Esophagus muscularis mucosa (tissue), 4 donors: Measurements from ENCODE around the gene RNF144A.

Experiments
- CTCF ChIP-seq, 3 experiments: fragments of 200-600 bp in 2 of 3; fragments of 450-650 bp in 1 of 3; sonication (generic) in 2 of 3; IDR thresholded peaks; one replicate each; pipeline ENCODE4 v1.5.1; 2017 to 2019; ENCODE audit warnings: antibody characterized with exemption in 3 of 3, mild to moderate bottlenecking in 2 of 3, moderate library complexity in 1 of 3
- EP300 ChIP-seq: sonication (generic); formaldehyde crosslinking; IDR thresholded peaks from one replicate; pipeline ENCODE4 v1.6.1; 2017; ENCODE audit warnings: antibody characterized with exemption
- POLR2A ChIP-seq: fragments of 450-650 bp; IDR thresholded peaks from one replicate; pipeline ENCODE4 v1.6.1; 2017; ENCODE audit warnings: antibody characterized with exemption, moderate library complexity, mild to moderate bottlenecking, low read depth
- POLR2AphosphoS5 ChIP-seq, 2 donors: sonication (generic); formaldehyde crosslinking; IDR thresholded peaks; one replicate each; pipeline ENCODE4 v1.6.1; 2017; ENCODE audit warnings: antibody characterized with exemption in 2 of 2

DNA sequence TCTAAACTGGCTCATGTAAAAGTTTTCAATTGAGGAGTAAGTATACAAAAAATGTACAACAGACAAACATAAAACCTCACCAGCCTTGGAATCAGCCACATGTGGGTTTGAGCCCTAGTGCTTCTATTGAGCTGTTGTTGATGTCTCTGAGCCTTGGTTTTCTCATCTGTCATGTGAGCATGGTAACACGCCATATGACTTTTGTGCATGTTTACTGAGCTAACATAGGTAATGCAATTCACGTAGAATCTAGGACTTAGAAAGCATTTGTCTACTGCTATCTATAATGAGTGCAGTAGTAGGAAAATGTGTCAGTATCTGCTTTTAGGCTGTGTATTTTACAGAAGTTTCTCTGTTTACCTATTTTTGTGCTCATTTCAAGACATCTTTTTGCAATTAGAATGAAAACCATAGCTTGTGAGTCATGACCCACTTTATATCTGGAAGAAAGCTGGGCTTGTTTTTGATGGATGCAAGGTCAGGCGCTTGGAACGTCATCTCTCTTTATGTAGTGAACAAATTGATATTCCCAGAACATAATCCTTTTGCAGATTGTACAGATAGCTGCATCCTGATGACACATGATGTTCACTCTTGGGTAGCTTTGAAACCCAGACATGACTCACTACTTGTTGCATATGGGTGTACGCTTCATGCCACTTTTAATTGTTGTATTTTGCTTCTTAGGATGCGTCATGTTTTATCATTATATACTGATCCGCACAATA lies 94.3 kb downstream of the RNF144A start:
- TF ChIP-seq POLR2A: no peak
- TF ChIP-seq CTCF (IDR thresholded peaks at IDR 0.05): no peak
- no peak for TF ChIP-seq EP300
- TF ChIP-seq POLR2AphosphoS5 (IDR thresholded peaks at IDR 0.05): no peak
